Epithelial cell of proximal tubule (primary cell): ENCODE results near the gene MYBPC1. TPM values are rescaled to one million over a fixed set of nuclear protein-coding genes. Genes with fewer than 3 reads are reported as not detected.
"Not testable (repeated sequence)": the region's sequence is repeated elsewhere in the genome, so short reads cannot be mapped to it uniquely, and the experiment has no call there.

Experiments
- DNase-seq: peaks from one replicate; pipeline ENCODE4 v3.0.0-alpha.2; 2011; ENCODE audit warnings: low read depth
- H3K4me3 ChIP-seq: 2 replicates; pipeline ENCODE4 v1.5.1; 2011; ENCODE audit warnings: low read depth, mild to moderate bottlenecking, low read length
- total RNA-seq: library from RNA; depleted of rRNA; stranded (reverse); fragments of >200 nt; gene quantifications from 2 replicates; pipeline ENCODE4 v1.2.3, GENCODE V29; 2015
- TF ChIP-seq, protein P1 (sequence below): conservative IDR thresholded peaks from 2 replicates; pipeline ENCODE4 v1.5.1; 2012; ENCODE audit warnings: low read depth, mild to moderate bottlenecking, low read length

MYBPC1 gene
- total RNA-seq, 1 donor from 2014 or later: not detected

- TF ChIP-seq, protein P1, sequence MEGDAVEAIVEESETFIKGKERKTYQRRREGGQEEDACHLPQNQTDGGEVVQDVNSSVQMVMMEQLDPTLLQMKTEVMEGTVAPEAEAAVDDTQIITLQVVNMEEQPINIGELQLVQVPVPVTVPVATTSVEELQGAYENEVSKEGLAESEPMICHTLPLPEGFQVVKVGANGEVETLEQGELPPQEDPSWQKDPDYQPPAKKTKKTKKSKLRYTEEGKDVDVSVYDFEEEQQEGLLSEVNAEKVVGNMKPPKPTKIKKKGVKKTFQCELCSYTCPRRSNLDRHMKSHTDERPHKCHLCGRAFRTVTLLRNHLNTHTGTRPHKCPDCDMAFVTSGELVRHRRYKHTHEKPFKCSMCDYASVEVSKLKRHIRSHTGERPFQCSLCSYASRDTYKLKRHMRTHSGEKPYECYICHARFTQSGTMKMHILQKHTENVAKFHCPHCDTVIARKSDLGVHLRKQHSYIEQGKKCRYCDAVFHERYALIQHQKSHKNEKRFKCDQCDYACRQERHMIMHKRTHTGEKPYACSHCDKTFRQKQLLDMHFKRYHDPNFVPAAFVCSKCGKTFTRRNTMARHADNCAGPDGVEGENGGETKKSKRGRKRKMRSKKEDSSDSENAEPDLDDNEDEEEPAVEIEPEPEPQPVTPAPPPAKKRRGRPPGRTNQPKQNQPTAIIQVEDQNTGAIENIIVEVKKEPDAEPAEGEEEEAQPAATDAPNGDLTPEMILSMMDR: no peak
- no peak for DNase-seq
- H3K4me3 ChIP-seq: no peak overlapping the region
Observed at GRCh38 chr12:101720118-101720517, 125.3 kb downstream of the MYBPC1 start.

DNA sequence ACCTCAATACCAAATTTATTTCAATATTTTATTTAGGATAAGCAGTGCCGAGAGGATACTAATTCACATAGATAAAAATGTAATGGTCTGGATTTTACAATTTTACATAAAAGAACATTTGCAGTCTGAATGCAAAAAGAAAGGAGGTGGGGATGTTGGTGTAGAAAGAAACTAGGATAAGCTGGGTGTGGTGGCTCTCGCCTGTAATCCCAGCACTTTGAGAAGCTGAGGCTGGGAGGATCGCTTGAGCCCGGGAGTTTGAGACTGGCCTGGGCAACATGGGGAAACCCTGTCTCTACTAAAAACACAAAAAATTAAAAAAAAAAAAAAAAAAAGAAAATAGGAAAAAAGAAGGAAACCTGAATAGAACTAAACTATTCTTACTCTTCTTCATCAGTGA is 127.6 kb downstream of the MYBPC1 start:
- H3K4me3 ChIP-seq: no peak overlapping the region
- TF ChIP-seq, protein P1: no peak
- no peak for DNase-seq

GRCh38 chr12:101727098-101727497 is 132.3 kb downstream of the MYBPC1 start:
- H3K4me3 ChIP-seq: no peak overlapping the region
- DNase-seq: no peak
- TF ChIP-seq, protein P1: no peak

DNA sequence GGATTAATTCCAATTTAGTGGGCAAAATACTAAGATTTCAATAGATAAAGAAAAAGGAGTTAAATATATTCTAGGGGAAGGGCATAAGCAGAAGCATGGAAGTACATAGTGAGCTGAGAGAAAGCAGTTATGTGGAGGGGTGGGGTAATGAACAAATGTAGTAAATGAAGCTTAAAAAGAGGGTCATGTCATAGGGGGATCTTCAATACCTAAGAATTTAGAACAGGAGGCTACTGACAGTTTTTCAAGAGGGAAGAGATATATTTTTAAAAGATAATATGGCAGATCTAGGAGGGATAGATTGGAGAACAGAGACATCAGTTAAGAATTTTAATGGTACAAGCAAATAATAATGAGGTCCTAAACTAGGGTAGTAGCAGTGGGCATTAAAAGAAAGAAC is 135.1 kb downstream of the MYBPC1 start:
- DNase-seq: no peak
- no peak overlapping the region for H3K4me3 ChIP-seq
- TF ChIP-seq, protein P1: no peak

DNA sequence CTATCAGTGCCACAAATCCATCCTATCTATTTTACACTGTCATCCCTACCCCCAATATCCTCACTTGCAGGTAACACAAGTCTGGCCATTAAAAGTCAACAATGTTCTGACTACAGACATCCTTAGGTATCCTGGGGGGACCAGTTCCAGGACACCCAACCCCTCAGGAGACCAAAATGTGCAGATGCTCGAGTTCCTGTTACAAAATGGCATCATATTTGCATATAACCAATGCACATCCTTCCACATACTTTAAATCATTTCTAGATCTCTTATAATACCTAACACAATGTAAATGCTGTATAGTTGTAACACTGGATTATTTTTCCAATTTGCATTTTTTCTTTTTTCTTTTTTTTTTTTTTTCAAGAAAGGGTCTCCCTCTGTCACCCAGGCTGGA is 137.5 kb downstream of the MYBPC1 start:
- no peak overlapping the region for H3K4me3 ChIP-seq
- TF ChIP-seq, protein P1: no peak
- no peak for DNase-seq

- TF ChIP-seq, protein P1: no peak
- no peak for DNase-seq
Observed at GRCh38 chr12:101733166-101733565, 138.4 kb downstream of the MYBPC1 start.

DNA sequence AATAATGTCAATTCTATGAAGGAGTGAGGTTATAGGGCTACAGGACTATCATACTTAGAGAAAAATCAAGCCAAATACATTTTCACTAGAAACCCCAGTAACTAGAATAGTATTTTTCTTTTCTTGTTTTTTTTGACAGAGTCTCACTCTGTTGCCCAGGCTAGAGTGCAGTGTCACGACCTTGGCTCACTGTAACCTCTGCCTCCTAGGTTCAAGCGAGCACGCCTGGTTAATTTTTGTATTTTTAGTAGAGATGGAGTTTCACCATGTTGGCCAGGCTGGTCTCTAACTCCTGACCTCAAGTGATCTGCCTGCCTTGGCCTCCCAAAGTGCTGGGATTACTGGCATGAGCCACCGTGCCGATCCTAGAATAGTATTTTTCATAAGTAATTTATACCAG is 139.7 kb downstream of the MYBPC1 start:
- not testable (repeated sequence) for DNase-seq, H3K4me3 ChIP-seq

More at GRCh38 chr12:101733166-101733565, 138.4 kb downstream of the MYBPC1 start:
- no peak overlapping the region for H3K4me3 ChIP-seq

Other genes with a start within 250 kb of the MYBPC1 start
- 32.3 and 49.8 TPM in 2 replicates for gene ARL1, start 187.2 kb upstream of the MYBPC1 start, total RNA-seq
- not detected in 2 replicates for gene SPIC, start 119.6 kb upstream of the MYBPC1 start, total RNA-seq
- gene CHPT1, start 102.7 kb downstream of the MYBPC1 start, total RNA-seq: 17.6 and 40.1 TPM in 2 replicates
- gene SYCP3, start 144.5 kb downstream of the MYBPC1 start, total RNA-seq: under 0.01 TPM in 1 of 2 replicates, not detected in the other
- 15.2 and 24.7 TPM in 2 replicates for gene GNPTAB, start 236.0 kb downstream of the MYBPC1 start, total RNA-seq